Measurements from ENCODE around the gene MRPL2. TPM values are rescaled to one million over a fixed set of nuclear protein-coding genes. Genes with fewer than 3 reads are reported as not detected.
"Not testable (repeated sequence)": the region's sequence is repeated elsewhere in the genome, so short reads cannot be mapped to it uniquely, and the experiment has no call there.

MRPL2 gene
- total RNA-seq, 2 donors from 2014 or later = 87.4 to 99.8 TPM

- Mint-ChIP-seq H3K36me3 (peaks cover 0 to 11% of the 10 kb centered on the region in 2 donors), H3K9me3 (no peaks in the 10 kb centered on the region), H3K27ac (no peak overlapping the region)
- ATAC-seq (no peak), DNase-seq (ENCODE audit: low spot score in 2 of 2) (no peak)
Observed at GRCh38 chr6:43062818-43063217, 3.6 kb upstream of the MRPL2 start.

GRCh38 chr6:43061861-43062260 lies 2.6 kb upstream of the MRPL2 start:
- Mint-ChIP-seq H3K27ac (no peak overlapping the region), H3K36me3 (peaks cover 0 to 11% of the 10 kb centered on the region in 2 donors), H3K9me3 (no peaks in the 10 kb centered on the region)
- ATAC-seq (no peak), DNase-seq (ENCODE audit: low spot score in 2 of 2) (no peak)

- H3K36me3 Mint-ChIP-seq = peaks cover 0 to 11% of the 10 kb centered on the region in 2 donors
- no peak overlapping the region for H3K27ac Mint-ChIP-seq
- ATAC-seq (no peak), DNase-seq (ENCODE audit: low spot score in 2 of 2) (no peak)
- H3K9me3 Mint-ChIP-seq = no peaks in the 10 kb centered on the region
Observed at GRCh38 chr6:43060755-43061633, 1.8 kb upstream of the MRPL2 start.

- Mint-ChIP-seq H3K9me3 (no peaks in the 10 kb centered on the region), H3K27ac (peak overlapping the region; percentile 95 to 98), H3K36me3 (peaks cover 0 to 11% of the 10 kb centered on the region in 2 donors)
- DNase-seq (ENCODE audit: low spot score in 2 of 2) (no peak), ATAC-seq (no peak)
Observed at GRCh38 chr6:43060034-43060754, 960 bp upstream of the MRPL2 start.

GRCh38 chr6:43058531-43058930 lies 703 bp downstream of the MRPL2 start:
- peaks cover 14 to 18% of the 10 kb centered on the region in 2 donors for H3K36me3 Mint-ChIP-seq
- ATAC-seq (no peak), DNase-seq (ENCODE audit: low spot score in 2 of 2) (no peak)
- H3K27ac Mint-ChIP-seq = peak overlapping the region; percentile 95 to 98
- H3K9me3 Mint-ChIP-seq = no peaks in the 10 kb centered on the region

- no peak for ATAC-seq
- DNase-seq (ENCODE audit: low spot score in 2 of 2) = no peak
- peaks cover 24% of the 10 kb centered on the region in 2 donors for H3K36me3 Mint-ChIP-seq
- no peaks in the 10 kb centered on the region for H3K9me3 Mint-ChIP-seq
- no peak overlapping the region for H3K27ac Mint-ChIP-seq
Observed at GRCh38 chr6:43055966-43056365, 3.3 kb downstream of the MRPL2 start.

- H3K36me3 Mint-ChIP-seq = peaks cover 24% of the 10 kb centered on the region in 2 donors
- H3K27ac Mint-ChIP-seq = peak overlapping the region; percentile 96
- DNase-seq (ENCODE audit: low spot score in 2 of 2) (no peak), ATAC-seq (no peak)
- no peaks in the 10 kb centered on the region for H3K9me3 Mint-ChIP-seq
Observed at GRCh38 chr6:43054206-43054943, 4.9 kb downstream of the MRPL2 start.

GRCh38 chr6:43053545-43054205 lies 5.6 kb downstream of the MRPL2 start, which contains the start of gene CUL7:
Gene CUL7 (minus strand): TSS chr6:43053851. CDS start chr6:43052788, 1,063 bp downstream.
- Mint-ChIP-seq H3K9me3 (no peaks in the 10 kb centered on the region), H3K36me3 (peaks cover 18 to 24% of the 10 kb centered on the region in 2 donors), H3K27ac (peak within 1 kb of the TSS; percentile 96)
- ATAC-seq = peak; percentile 99 to 100
- DNase-seq (ENCODE audit: low spot score in 2 of 2) = peak; percentile 90 to 91

- no peaks in the 10 kb centered on the region for H3K9me3 Mint-ChIP-seq
Observed at GRCh38 chr6:43052842-43053544, 6.2 kb downstream of the MRPL2 start.

GRCh38 chr6:43052225-43052841 lies 6.9 kb downstream of the MRPL2 start:
- H3K9me3 Mint-ChIP-seq = no peaks in the 10 kb centered on the region
- H3K27ac Mint-ChIP-seq = peak overlapping the region; percentile 52 to 96
- H3K36me3 Mint-ChIP-seq = peaks cover 14 to 24% of the 10 kb centered on the region in 2 donors

More at GRCh38 chr6:43052842-43053544, 6.2 kb downstream of the MRPL2 start:
- DNase-seq (ENCODE audit: low spot score in 2 of 2) (peak in 1 of 2 donors; percentile 15), ATAC-seq (peak; percentile 10 to 20)
- Mint-ChIP-seq H3K27ac (peak overlapping the region; percentile 96), H3K36me3 (peaks cover 14 to 24% of the 10 kb centered on the region in 2 donors)

GRCh38 chr6:43050981-43051380 lies 8.3 kb downstream of the MRPL2 start:
- no peak for ATAC-seq
- peak overlapping the region; percentile 80 to 96 for H3K27ac Mint-ChIP-seq
- H3K36me3 Mint-ChIP-seq = peaks cover 14 to 24% of the 10 kb centered on the region in 2 donors
- H3K9me3 Mint-ChIP-seq = no peaks in the 10 kb centered on the region
- DNase-seq (ENCODE audit: low spot score in 2 of 2) = no peak

More at GRCh38 chr6:43052225-43052841, 6.9 kb downstream of the MRPL2 start:
- DNase-seq (ENCODE audit: low spot score in 2 of 2) = no peak
- ATAC-seq = no peak

- ATAC-seq (no peak), DNase-seq (ENCODE audit: low spot score in 2 of 2) (no peak)
- Mint-ChIP-seq H3K9me3 (no peaks in the 10 kb centered on the region), H3K27ac (no peak overlapping the region), H3K36me3 (peaks cover 6% of the 10 kb centered on the region in 2 donors)
Observed at GRCh38 chr6:43047998-43048397, 11.2 kb downstream of the MRPL2 start.

- H3K27ac Mint-ChIP-seq = peak overlapping the region; percentile 28 to 88
- ATAC-seq (peak in 1 of 2 donors; percentile 21), DNase-seq (ENCODE audit: low spot score in 2 of 2) (no peak)
- H3K9me3 Mint-ChIP-seq = no peaks in the 10 kb centered on the region
- no peaks in the 10 kb centered on the region for H3K36me3 Mint-ChIP-seq
Observed at GRCh38 chr6:43045371-43045930, 13.8 kb downstream of the MRPL2 start.

GRCh38 chr6:43043310-43043709 lies 15.9 kb downstream of the MRPL2 start:
- H3K36me3 Mint-ChIP-seq = no peaks in the 10 kb centered on the region
- no peak for DNase-seq (ENCODE audit: low spot score in 2 of 2)
- no peaks in the 10 kb centered on the region for H3K9me3 Mint-ChIP-seq
- no peak for ATAC-seq
- peak overlapping the region in 1 of 2 donors; percentile 34 for H3K27ac Mint-ChIP-seq

- not testable (repeated sequence) for DNase-seq (ENCODE audit: low spot score in 2 of 2); ATAC-seq; H3K36me3 Mint-ChIP-seq; H3K9me3 Mint-ChIP-seq
- H3K27ac Mint-ChIP-seq = peak overlapping the region in 1 of 2 donors; percentile 49
Observed at GRCh38 chr6:43041475-43041874, 17.8 kb downstream of the MRPL2 start.
